GM21528 (cell line): ENCODE results near the gene SCGB1C1.
A peak's percentile ranks its signal among the peaks of the same experiment; 100 is the strongest.
"Not testable (repeated sequence)": the region's sequence is repeated elsewhere in the genome, so short reads cannot be mapped to it uniquely, and the experiment has no call there.

Experiments
- ATAC-seq: cut with Tn5 transposase; IDR thresholded peaks from one replicate; pipeline ENCODE4 v1.9.1; 2021; ENCODE audit warnings: mild to moderate bottlenecking, moderate library complexity; ENCODE audit not compliant: unreplicated experiment, low FRiP score

Gene SCGB1C1

GRCh38 chr11:236774-237767, 44.2 kb downstream of the SCGB1C1 start, which contains the start of gene PSMD13:
Gene PSMD13 (plus strand): TSS chr11:236976. CDS start chr11:237050, 74 bp downstream.
- ATAC-seq, result peak; percentile 74

- ATAC-seq, result not testable (repeated sequence)
These were observed 45.5 kb downstream of the SCGB1C1 start for GRCh38 chr11:238346-238745.

GRCh38 chr11:240315-240714, 47.4 kb downstream of the SCGB1C1 start:
- ATAC-seq, result no peak

- no peak for ATAC-seq
These were observed 48.8 kb downstream of the SCGB1C1 start for GRCh38 chr11:241634-242033.
